Right lobe of liver (tissue), 4 donors: Measurements from ENCODE around the gene ZMIZ2.

Experiments
- CTCF ChIP-seq, 4 donors: fragments of 200-600 bp in 3 of 4; fragments of 450-650 bp in 1 of 4; IDR thresholded peaks; one replicate each; pipeline versions ENCODE4 v1.5.1 to v1.8.0; 2016 to 2022; ENCODE audit warnings: antibody characterized with exemption in 4 of 4, mild to moderate bottlenecking in 2 of 4
- POLR2A ChIP-seq: fragments of 450-650 bp; IDR thresholded peaks from one replicate; pipeline ENCODE4 v1.6.1; 2017; ENCODE audit warnings: antibody characterized with exemption, mild to moderate bottlenecking
- donor health status: DM: no; HTN: no; CAD: no.
- donor health status: DM: no; HTN: no; CAD: no.
- donor health status: DM: no; HTN: yes; CAD: no.

- no peak for TF ChIP-seq CTCF (IDR thresholded peaks at IDR 0.05)
- no peak for TF ChIP-seq POLR2A
These were observed 18.7 kb downstream of the ZMIZ2 start for GRCh38 chr7:44767134-44767911.
